GM21381 (cell line): Measurements from ENCODE around the gene IDNK.

Source experiments
- ATAC-seq: cut with Tn5 transposase; IDR thresholded peaks from one replicate; pipeline ENCODE4 v1.9.1; 2021; ENCODE audit warnings: mild to moderate bottlenecking, moderate library complexity; ENCODE audit not compliant: unreplicated experiment

IDNK gene

GRCh38 chr9:83688921-83689320 is 66.0 kb downstream of the IDNK start:
- ATAC-seq = no peak

GRCh38 chr9:83691492-83691891 is 68.5 kb downstream of the IDNK start:
- ATAC-seq = no peak
